ENCODE measurements around the gene SAMD4B. TPM values are rescaled to one million over a fixed set of nuclear protein-coding genes. Genes with fewer than 3 reads are reported as not detected.
A peak's percentile ranks its signal among the peaks of the same experiment; 100 is the strongest.

The SAMD4B gene
- total RNA-seq: 100 to 1,000 TPM in 1 of 4 donors, 10 to 100 TPM in 3; 60.7 to 102 (median 77.1) TPM

- peak; percentile 66 to 84 (median 78) for TF ChIP-seq CTCF (IDR thresholded peaks at IDR 0.05)
- peak; percentile 6 for TF ChIP-seq EP300 (IDR thresholded peaks at IDR 0.05; ENCODE audit: low read depth)
- peak; percentile 97 for TF ChIP-seq POLR2A (IDR thresholded peaks at IDR 0.05)
- peak; percentile 95 to 99 (median 97) for TF ChIP-seq POLR2AphosphoS5 (IDR thresholded peaks at IDR 0.05)
- H3K4me1 ChIP-seq: peaks cover 19 to 44% (median 26%) of the 10 kb centered on the region in 4 donors
- WGBS, 2 donors (ENCODE audit: low coverage in 1 of 2): 1% methylated on average over 50 of the region's 105 CpGs; no CpG with 5 or more reads in 1 of the 2 donors
Observed at GRCh38 chr19:39341719-39342604, at the start of gene SAMD4B. Gene SAMD4B (plus strand): TSS chr19:39342421. CDS start chr19:39356894, 14,473 bp downstream.

GRCh38 chr19:39293394-39293793 is 48.8 kb upstream of the SAMD4B start:
- peaks cover 38% of the 10 kb centered on the region for H3K27me3 ChIP-seq
- 66% methylated on average over 4 of the region's 4 CpGs; no CpG with 5 or more reads in 1 of the 2 donors for WGBS, 2 donors (ENCODE audit: low coverage in 1 of 2)
- H3K4me3 ChIP-seq: no peak overlapping the region
- intact Hi-C loops (cut with DNase I; ENCODE audit: low total_unique reads): no loop called here
- H3K4me1 ChIP-seq: no peaks in the 10 kb centered on the region
- no peaks in the 10 kb centered on the region for H3K36me3 ChIP-seq
- no peak for TF ChIP-seq POLR2A (IDR thresholded peaks at IDR 0.05)
- no peak for TF ChIP-seq POLR2AphosphoS5 (IDR thresholded peaks at IDR 0.05)
- no peaks in the 10 kb centered on the region for H3K9me3 ChIP-seq
- in situ Hi-C loops (cut with MboI; ENCODE audit: low pct_ligation_motif_present in 1 of 4, low pct_unique_long_range_greater_than_20kb in 1 of 4, low sequenced_read_pairs in 3 of 4): no loop called here
- no peak overlapping the region for H3K27ac ChIP-seq
- no peak for DNase-seq

More at GRCh38 chr19:39341719-39342604, at the start of gene SAMD4B:
- Histone ChIP-seq H3K4me3 (peak within 1 kb of the TSS; percentile 81 to 100 (median 92)), H3K36me3 (no peaks in the 10 kb centered on the region), H3K27ac (peak within 1 kb of the TSS; percentile 83 to 93 (median 93)), H3K9me3 (no peaks in the 10 kb centered on the region), H3K27me3 (no peaks in the 10 kb centered on the region)
- in situ Hi-C loops (cut with MboI; ENCODE audit: low pct_ligation_motif_present in 1 of 4, low pct_unique_long_range_greater_than_20kb in 1 of 4, low sequenced_read_pairs in 3 of 4) (loop anchor here in 2 of 4 donors (10.0 to 25.0 kb wide), 2 partner anchors 53 to 195 kb away; partner anchors contain the start of genes EID2 (in 2 of the 2), EID2B (in 2 of the 2), MED29 (in 1 of the 2) and PAF1 (in 1 of the 2)), intact Hi-C loops (cut with DNase I; ENCODE audit: low total_unique reads) (loop anchor here (10.0 kb wide), 1 partner anchor 193 kb away; the partner anchor contains the start of gene EID2B)
- DNase-seq: peak; percentile 99

- no peaks in the 10 kb centered on the region for H3K4me1 ChIP-seq
- in situ Hi-C loops (cut with MboI; ENCODE audit: low pct_ligation_motif_present in 1 of 4, low pct_unique_long_range_greater_than_20kb in 1 of 4, low sequenced_read_pairs in 3 of 4) (no loop called here), intact Hi-C loops (cut with DNase I; ENCODE audit: low total_unique reads) (no loop called here)
- H3K27me3 ChIP-seq: peaks cover 13% of the 10 kb centered on the region
- TF ChIP-seq POLR2A (IDR thresholded peaks at IDR 0.05): no peak
- TF ChIP-seq POLR2AphosphoS5 (IDR thresholded peaks at IDR 0.05): no peak
- TF ChIP-seq EP300 (IDR thresholded peaks at IDR 0.05; ENCODE audit: low read depth): no peak
- TF ChIP-seq CTCF (IDR thresholded peaks at IDR 0.05): no peak
- no peak within 1 kb of the TSS for H3K27ac ChIP-seq
- H3K36me3 ChIP-seq: no peaks in the 10 kb centered on the region
- WGBS, 2 donors (ENCODE audit: low coverage in 1 of 2): 73% methylated on average over 11 of the region's 11 CpGs; no CpG with 5 or more reads in 1 of the 2 donors
- H3K4me3 ChIP-seq: no peak within 1 kb of the TSS
- DNase-seq: no peak
- no peaks in the 10 kb centered on the region for H3K9me3 ChIP-seq
Observed at GRCh38 chr19:39296055-39296645, 46.1 kb upstream of the SAMD4B start, which contains the start of gene IFNL1. Gene IFNL1 (plus strand): TSS chr19:39296407. CDS start chr19:39296422, 15 bp downstream.

- TF ChIP-seq CTCF (IDR thresholded peaks at IDR 0.05): no peak
- no peak for TF ChIP-seq POLR2AphosphoS5 (IDR thresholded peaks at IDR 0.05)
- TF ChIP-seq EP300 (IDR thresholded peaks at IDR 0.05; ENCODE audit: low read depth): no peak
- TF ChIP-seq POLR2A (IDR thresholded peaks at IDR 0.05): no peak
- H3K27ac ChIP-seq: no peak overlapping the region
- no peaks in the 10 kb centered on the region for H3K4me1 ChIP-seq
- H3K9me3 ChIP-seq: no peaks in the 10 kb centered on the region
- WGBS, 2 donors (ENCODE audit: low coverage in 1 of 2): 79 to 87% methylated on average over 4 of the region's 4 CpGs
- DNase-seq: no peak
- in situ Hi-C loops (cut with MboI; ENCODE audit: low pct_ligation_motif_present in 1 of 4, low pct_unique_long_range_greater_than_20kb in 1 of 4, low sequenced_read_pairs in 3 of 4): no loop called here
- H3K36me3 ChIP-seq: no peaks in the 10 kb centered on the region
- intact Hi-C loops (cut with DNase I; ENCODE audit: low total_unique reads): no loop called here
- H3K27me3 ChIP-seq: peaks cover 11% of the 10 kb centered on the region
- no peak overlapping the region for H3K4me3 ChIP-seq
Observed at GRCh38 chr19:39296906-39297305, 45.3 kb upstream of the SAMD4B start.
